Muscle of leg (tissue), 16 donors: Measurements from ENCODE around the gene MORF4L2. TPM values are rescaled to one million over a fixed set of nuclear protein-coding genes. Genes with fewer than 3 reads are reported as not detected.

ENCODE experiments used
- DNase-seq: peaks from one replicate; pipeline ENCODE4 v3.0.0; 2013
- H3K27ac ChIP-seq: one replicate; pipeline ENCODE4 v1.5.1; 2013; ENCODE audit warnings: mild to moderate bottlenecking, low read length, control low read depth
- H3K27me3 ChIP-seq: one replicate; pipeline ENCODE4 v1.6.1; 2013; ENCODE audit warnings: low read length; ENCODE audit not compliant: control insufficient read depth, insufficient read depth
- H3K36me3 ChIP-seq: one replicate; pipeline ENCODE4 v1.6.1; 2013; ENCODE audit warnings: low read length; ENCODE audit not compliant: control insufficient read depth, insufficient read depth
- H3K4me1 ChIP-seq: one replicate; pipeline ENCODE4 v1.6.1; 2013; ENCODE audit warnings: low read length; ENCODE audit not compliant: control insufficient read depth, insufficient read depth
- H3K4me3 ChIP-seq: one replicate; pipeline ENCODE4 v1.5.1; 2013; ENCODE audit warnings: low read length, control low read depth
- H3K9me3 ChIP-seq: replicated peaks from 2 replicates; pipeline ENCODE4 v1.6.1; 2013; ENCODE audit warnings: low read depth, low read length; ENCODE audit not compliant: control insufficient read depth
- WGBS: methylation state at CpG from one replicate; pipeline ENCODE4 v1.1.5; 2013; ENCODE audit warnings: missing lambda C conversion rate; ENCODE audit not compliant: insufficient coverage; 5-methylcytosine and 5-hydroxymethylcytosine counted together
- long read RNA-seq, 11 donors: transcript quantifications; one replicate each; lab custom pipeline, GENCODE V29; 2026
- polyA plus RNA-seq, 8 donors: library from polyadenylated mRNA; unstranded; fragments of 120-200 nt; gene quantifications; one replicate each; pipeline versions ENCODE4 v1.2.1 to v1.2.3, GENCODE V29; 2013; ENCODE audit warnings: inconsistent platforms in 1 of 8, low replicate concordance in 1 of 8; ENCODE audit not compliant: insufficient read length in 8 of 8, insufficient read depth in 1 of 8
- total RNA-seq: library from RNA; stranded (reverse); fragments of 120-200 nt; gene quantifications from one replicate; pipeline ENCODE4 v1.2.4, GENCODE V29; 2013

MORF4L2 gene
- total RNA-seq (327 TPM), polyA plus RNA-seq (100 to 1,000 TPM; 222 to 301 (median 249) TPM)
- long read RNA-seq, donor 1, transcript MORF4L2-215 (4 exons, 451 nt): major isoform, 20 of 39 reads
- long read RNA-seq, donor 1, transcript MORF4L2-203 (4 exons, 1,983 nt): minor isoform, 9 of 39 reads
- long read RNA-seq, donor 1, partial matches to known transcripts: 0 of 39 reads
- long read RNA-seq, donor 1, other reads (novel, unspliced or antisense): 0 of 39 reads
- long read RNA-seq, donor 2, transcript MORF4L2-215 (4 exons, 451 nt): major isoform, 5 of 9 reads
- long read RNA-seq, donor 2, partial matches to known transcripts: 0 of 9 reads
- long read RNA-seq, donor 2, other reads (novel, unspliced or antisense): 0 of 9 reads
- long read RNA-seq, donor 3, transcript MORF4L2-203 (4 exons, 1,983 nt): minor isoform, 14 of 55 reads
- long read RNA-seq, donor 3, transcript MORF4L2-215 (4 exons, 451 nt): major isoform, 26 of 55 reads
- long read RNA-seq, donor 3, partial matches to known transcripts: 5 of 55 reads
- long read RNA-seq, donor 3, other reads (novel, unspliced or antisense): 0 of 55 reads
- long read RNA-seq, donor 4, transcript MORF4L2-203 (4 exons, 1,983 nt): minor isoform, 9 of 44 reads
- long read RNA-seq, donor 4, transcript MORF4L2-215 (4 exons, 451 nt): major isoform, 24 of 44 reads
- long read RNA-seq, donor 4, partial matches to known transcripts: 0 of 44 reads
- long read RNA-seq, donor 4, other reads (novel, unspliced or antisense): 0 of 44 reads
- long read RNA-seq, donor 5, transcript MORF4L2-203 (4 exons, 1,983 nt): minor isoform, 44 of 276 reads
- long read RNA-seq, donor 5, transcript MORF4L2-201 (4 exons, 1,824 nt): minor isoform, 18 of 276 reads
- long read RNA-seq, donor 5, transcript MORF4L2-212 (3 exons, 573 nt): minor isoform, 9 of 276 reads
- long read RNA-seq, donor 5, transcript MORF4L2-215 (4 exons, 451 nt): major isoform, 141 of 276 reads
- long read RNA-seq, donor 5, partial matches to known transcripts: 16 of 276 reads
- long read RNA-seq, donor 5, other reads (novel, unspliced or antisense): 22 of 276 reads
- long read RNA-seq, donor 6, transcript MORF4L2-203 (4 exons, 1,983 nt): minor isoform, 30 of 144 reads
- long read RNA-seq, donor 6, transcript MORF4L2-210 (3 exons, 1,830 nt): minor isoform, 10 of 144 reads
- long read RNA-seq, donor 6, transcript MORF4L2-215 (4 exons, 451 nt): major isoform, 61 of 144 reads
- long read RNA-seq, donor 6, transcript MORF4L2-201 (4 exons, 1,824 nt): minor isoform, 7 of 144 reads
- long read RNA-seq, donor 6, partial matches to known transcripts: 16 of 144 reads
- long read RNA-seq, donor 6, other reads (novel, unspliced or antisense): 11 of 144 reads
- long read RNA-seq, donor 7, transcript MORF4L2-215 (4 exons, 451 nt): major isoform, 64 of 119 reads
- long read RNA-seq, donor 7, transcript MORF4L2-203 (4 exons, 1,983 nt): minor isoform, 26 of 119 reads
- long read RNA-seq, donor 7, partial matches to known transcripts: 0 of 119 reads
- long read RNA-seq, donor 7, other reads (novel, unspliced or antisense): 12 of 119 reads
- long read RNA-seq, donor 8, transcript MORF4L2-203 (4 exons, 1,983 nt): minor isoform, 18 of 80 reads
- long read RNA-seq, donor 8, transcript MORF4L2-201 (4 exons, 1,824 nt): minor isoform, 7 of 80 reads
- long read RNA-seq, donor 8, transcript MORF4L2-210 (3 exons, 1,830 nt): minor isoform, 5 of 80 reads
- long read RNA-seq, donor 8, transcript MORF4L2-215 (4 exons, 451 nt): major isoform, 37 of 80 reads
- long read RNA-seq, donor 8, partial matches to known transcripts: 7 of 80 reads
- long read RNA-seq, donor 8, other reads (novel, unspliced or antisense): 0 of 80 reads
- long read RNA-seq, donor 9, transcript MORF4L2-210 (3 exons, 1,830 nt): minor isoform, 10 of 99 reads
- long read RNA-seq, donor 9, transcript MORF4L2-212 (3 exons, 573 nt): minor isoform, 6 of 99 reads
- long read RNA-seq, donor 9, transcript MORF4L2-203 (4 exons, 1,983 nt): minor isoform, 19 of 99 reads
- long read RNA-seq, donor 9, transcript MORF4L2-215 (4 exons, 451 nt): major isoform, 54 of 99 reads
- long read RNA-seq, donor 9, partial matches to known transcripts: 0 of 99 reads
- long read RNA-seq, donor 9, other reads (novel, unspliced or antisense): 0 of 99 reads
- long read RNA-seq, donor 10, transcript MORF4L2-203 (4 exons, 1,983 nt): minor isoform, 25 of 113 reads
- long read RNA-seq, donor 10, transcript MORF4L2-215 (4 exons, 451 nt): major isoform, 50 of 113 reads
- long read RNA-seq, donor 10, transcript MORF4L2-206 (4 exons, 1,965 nt): minor isoform, 6 of 113 reads
- long read RNA-seq, donor 10, transcript MORF4L2-201 (4 exons, 1,824 nt): minor isoform, 6 of 113 reads
- long read RNA-seq, donor 10, partial matches to known transcripts: 7 of 113 reads
- long read RNA-seq, donor 10, other reads (novel, unspliced or antisense): 7 of 113 reads
- long read RNA-seq, donor 11, transcript MORF4L2-212 (3 exons, 573 nt): minor isoform, 6 of 71 reads
- long read RNA-seq, donor 11, transcript MORF4L2-203 (4 exons, 1,983 nt): minor isoform, 15 of 71 reads
- long read RNA-seq, donor 11, transcript MORF4L2-215 (4 exons, 451 nt): major isoform, 31 of 71 reads
- long read RNA-seq, donor 11, transcript MORF4L2-210 (3 exons, 1,830 nt): minor isoform, 6 of 71 reads
- long read RNA-seq, donor 11, partial matches to known transcripts: 5 of 71 reads
- long read RNA-seq, donor 11, other reads (novel, unspliced or antisense): 0 of 71 reads

DNA sequence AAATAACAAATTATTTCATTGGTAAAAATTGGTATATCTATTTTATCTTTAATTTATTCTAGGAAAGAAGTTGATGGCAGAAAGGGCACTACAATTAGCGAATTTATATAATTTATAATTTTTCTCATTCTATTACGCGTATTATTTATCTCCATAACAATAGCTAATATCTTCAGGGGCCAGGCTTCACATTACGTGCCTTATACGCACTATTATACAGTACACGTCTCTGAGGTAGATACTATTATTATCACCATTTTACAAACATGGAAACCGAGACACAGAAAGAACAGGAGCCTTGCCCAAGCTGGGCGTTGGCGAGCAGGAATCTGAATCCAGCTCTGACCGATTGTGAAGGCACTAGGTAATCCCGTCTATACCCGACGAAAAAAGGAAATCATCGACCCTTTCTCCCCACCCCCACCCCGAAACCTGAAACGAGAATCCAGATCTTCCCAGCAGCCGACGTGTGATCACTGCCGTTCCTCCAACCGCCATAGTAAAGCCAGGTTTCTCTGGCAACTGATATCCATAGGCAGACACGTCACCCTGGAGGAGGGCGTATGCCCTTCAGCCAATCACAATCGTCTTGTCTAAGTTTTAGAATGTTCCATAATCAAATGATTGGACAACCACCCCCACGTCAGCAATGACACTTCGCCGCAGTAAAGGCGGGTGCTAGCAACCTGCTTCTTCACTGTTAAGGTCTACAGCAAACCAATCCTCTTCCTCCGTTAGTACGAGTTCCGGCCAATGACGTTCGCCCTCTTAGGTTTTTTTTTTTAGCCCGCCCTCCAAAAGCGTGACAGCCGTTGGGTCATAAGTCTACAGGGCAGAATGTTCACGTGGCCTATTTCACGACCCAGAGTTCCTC is at the start of gene MORF4L2:
TSS of gene MORF4L2 (minus strand) at position 501 of the 874 bp plus-strand sequence. CDS start 9,672 bp downstream, outside the sequence.
- DNase-seq: peak; percentile 99
- peak within 1 kb of the TSS; percentile 68 for H3K4me3 ChIP-seq
- peaks cover 5% of the 10 kb centered on the region for H3K36me3 ChIP-seq
- H3K4me1 ChIP-seq: no peaks in the 10 kb centered on the region
- H3K9me3 ChIP-seq: no peaks in the 10 kb centered on the region
- H3K27ac ChIP-seq: peak within 1 kb of the TSS; percentile 98
- peaks cover 18% of the 10 kb centered on the region for H3K27me3 ChIP-seq
- WGBS: 39% methylated on average over 29 of the region's 37 CpGs

DNA sequence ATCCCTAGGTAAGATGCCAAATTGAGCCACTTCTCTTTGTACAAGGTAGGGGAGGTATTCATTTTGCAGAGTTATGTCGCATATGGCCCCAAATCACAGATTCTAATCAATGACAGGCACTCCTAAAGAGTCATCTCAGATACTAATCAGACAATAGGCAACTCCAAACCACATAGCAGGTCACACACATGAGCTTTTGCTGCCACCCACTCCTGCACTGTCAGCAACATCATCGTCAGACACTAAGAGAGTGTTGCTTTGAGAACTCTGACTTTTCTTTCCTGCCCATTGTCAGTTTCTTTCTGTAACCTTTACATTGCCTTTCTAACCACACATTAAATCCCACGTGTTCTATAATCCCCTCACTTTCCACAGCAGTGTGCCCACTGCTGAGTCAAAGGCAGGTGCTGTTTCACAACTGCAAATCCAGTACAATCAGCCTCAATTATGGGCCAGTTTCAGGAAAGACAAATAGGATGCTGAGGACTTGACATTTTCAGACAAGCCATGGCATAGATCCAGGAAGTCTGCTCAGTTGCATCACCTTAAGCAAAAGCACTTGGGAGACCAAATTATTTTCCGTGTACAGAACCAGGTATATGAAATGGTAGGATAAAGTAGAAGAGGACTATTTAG is 47.7 kb upstream of the MORF4L2 start:
- H3K4me1 ChIP-seq: peaks cover 23% of the 10 kb centered on the region
- no peaks in the 10 kb centered on the region for H3K9me3 ChIP-seq
- WGBS: 39% methylated on average over 2 of the region's 4 CpGs
- H3K4me3 ChIP-seq: no peak overlapping the region
- no peak for DNase-seq
- no peaks in the 10 kb centered on the region for H3K36me3 ChIP-seq
- H3K27ac ChIP-seq: no peak overlapping the region
- H3K27me3 ChIP-seq: peaks cover 36% of the 10 kb centered on the region

DNA sequence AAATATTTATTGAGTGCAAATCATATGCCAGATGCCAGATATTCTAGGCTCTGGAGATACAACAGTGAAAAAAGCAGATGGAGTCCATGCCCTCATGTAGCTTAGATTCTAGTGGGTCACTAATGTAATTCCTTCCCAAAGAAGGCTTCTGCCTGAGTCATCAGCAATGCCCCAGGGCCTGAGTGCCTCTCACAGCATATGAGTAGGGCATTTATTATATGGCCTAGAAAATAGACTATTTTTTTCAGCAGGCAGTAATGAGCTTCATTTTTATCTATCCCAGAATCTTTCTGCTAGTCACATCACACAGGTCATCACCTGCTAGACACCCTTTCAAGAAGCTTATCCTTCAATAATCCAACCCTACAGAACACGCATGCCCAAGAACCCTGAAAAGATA is 46.5 kb upstream of the MORF4L2 start:
- Histone ChIP-seq H3K9me3 (no peaks in the 10 kb centered on the region), H3K27ac (no peak overlapping the region), H3K4me3 (no peak overlapping the region), H3K4me1 (peaks cover 26% of the 10 kb centered on the region), H3K36me3 (no peaks in the 10 kb centered on the region), H3K27me3 (peaks cover 40% of the 10 kb centered on the region)
- DNase-seq: no peak
- no CpG with 5 or more reads among the region's 1 CpG for WGBS

GRCh38 chrX:103730796-103731493 is 44.4 kb upstream of the MORF4L2 start:
- peak; percentile 92 for DNase-seq
- no peaks in the 10 kb centered on the region for H3K9me3 ChIP-seq
- H3K27ac ChIP-seq: peak overlapping the region; percentile 91
- no peaks in the 10 kb centered on the region for H3K36me3 ChIP-seq
- H3K4me1 ChIP-seq: peaks cover 26% of the 10 kb centered on the region
- H3K4me3 ChIP-seq: no peak overlapping the region
- H3K27me3 ChIP-seq: peaks cover 48% of the 10 kb centered on the region
- WGBS: 11% methylated on average over 4 of the region's 8 CpGs

DNA sequence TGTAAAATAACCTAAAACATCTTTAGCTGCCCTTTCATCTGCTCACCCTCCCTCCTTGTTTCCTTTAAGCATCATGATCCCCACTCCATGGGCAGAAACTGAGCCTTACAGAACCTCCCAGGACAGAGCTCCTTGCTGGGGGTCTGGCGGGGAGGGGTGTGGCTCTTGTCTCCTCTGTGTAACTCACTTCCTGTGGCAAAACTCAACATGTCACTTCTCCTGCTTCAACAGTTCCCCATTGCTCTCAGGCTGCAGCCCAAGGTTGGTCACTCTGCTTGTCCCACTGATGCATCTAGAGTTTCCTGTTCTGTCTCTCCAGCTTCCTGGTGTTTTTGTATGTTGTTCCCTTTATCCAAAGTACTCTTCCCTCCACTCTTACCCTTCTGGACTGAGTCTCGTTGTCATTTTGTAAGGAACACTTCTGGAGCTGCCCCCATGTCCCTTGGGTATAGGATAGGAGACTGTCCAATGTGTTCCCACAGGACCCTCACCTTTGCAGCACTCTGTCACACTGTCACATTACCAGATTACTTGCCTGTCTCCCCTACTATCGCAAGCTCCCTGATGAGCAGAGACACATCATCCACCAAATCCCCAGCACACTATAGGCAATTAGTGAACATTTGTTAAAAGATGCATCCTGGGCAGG is 43.8 kb upstream of the MORF4L2 start:
- Histone ChIP-seq H3K4me3 (no peak overlapping the region), H3K27ac (peak overlapping the region; percentile 91), H3K27me3 (peaks cover 53% of the 10 kb centered on the region), H3K4me1 (peaks cover 26% of the 10 kb centered on the region), H3K9me3 (no peaks in the 10 kb centered on the region), H3K36me3 (no peaks in the 10 kb centered on the region)
- WGBS: 80% methylated on average over 1 of the region's 3 CpGs
- DNase-seq: peak; percentile 23

- DNase-seq: no peak
- H3K9me3 ChIP-seq: no peaks in the 10 kb centered on the region
- H3K4me3 ChIP-seq: no peak overlapping the region
- H3K36me3 ChIP-seq: no peaks in the 10 kb centered on the region
- peaks cover 26% of the 10 kb centered on the region for H3K4me1 ChIP-seq
- WGBS: 59% methylated on average over 2 of the region's 5 CpGs
- peaks cover 60% of the 10 kb centered on the region for H3K27me3 ChIP-seq
- H3K27ac ChIP-seq: no peak overlapping the region
Observed at GRCh38 chrX:103729015-103729414, 42.5 kb upstream of the MORF4L2 start.
